GM19043 (cell line): ENCODE data around the gene FGF16.
"Not testable (repeated sequence)": the region's sequence is repeated elsewhere in the genome, so short reads cannot be mapped to it uniquely, and the experiment has no call there.

Experiments
- ATAC-seq: cut with Tn5 transposase; IDR thresholded peaks from one replicate; pipeline ENCODE4 v1.9.1; 2021; ENCODE audit warnings: low read depth; ENCODE audit not compliant: unreplicated experiment

The FGF16 gene

GRCh38 chrX:77446908-77447652 is at the start of gene FGF16:
Gene FGF16 (plus strand): TSS chrX:77447389. CDS start chrX:77447675, 286 bp downstream.
- no peak for ATAC-seq

- ATAC-seq, result no peak
Observed at GRCh38 chrX:77398330-77398954, 48.7 kb upstream of the FGF16 start.

GRCh38 chrX:77404419-77404818 is 42.8 kb upstream of the FGF16 start:
- ATAC-seq, result no peak

- ATAC-seq, result not testable (repeated sequence)
Observed at GRCh38 chrX:77407821-77408220, 39.4 kb upstream of the FGF16 start.

- ATAC-seq, result no peak
Observed at GRCh38 chrX:77412631-77413030, 34.6 kb upstream of the FGF16 start.

GRCh38 chrX:77415161-77415560 is 32.0 kb upstream of the FGF16 start:
- no peak for ATAC-seq

- ATAC-seq, result no peak
Observed at GRCh38 chrX:77415882-77416281, 31.3 kb upstream of the FGF16 start.

GRCh38 chrX:77422891-77423648 is 24.1 kb upstream of the FGF16 start:
- ATAC-seq, result no peak

GRCh38 chrX:77426811-77427210 is 20.4 kb upstream of the FGF16 start:
- ATAC-seq, result no peak

GRCh38 chrX:77427611-77428010 is 19.6 kb upstream of the FGF16 start:
- ATAC-seq, result no peak

GRCh38 chrX:77428551-77428950 is 18.6 kb upstream of the FGF16 start:
- no peak for ATAC-seq

GRCh38 chrX:77431227-77431626 is 16.0 kb upstream of the FGF16 start:
- ATAC-seq, result no peak

GRCh38 chrX:77433001-77433400 is 14.2 kb upstream of the FGF16 start:
- ATAC-seq, result no peak

GRCh38 chrX:77434962-77435361 is 12.2 kb upstream of the FGF16 start:
- no peak for ATAC-seq

GRCh38 chrX:77436271-77436670 is 10.9 kb upstream of the FGF16 start:
- ATAC-seq, result no peak

- ATAC-seq, result no peak
Observed at GRCh38 chrX:77436682-77437081, 10.5 kb upstream of the FGF16 start.

GRCh38 chrX:77440330-77440729 is 6.9 kb upstream of the FGF16 start:
- ATAC-seq, result no peak

GRCh38 chrX:77441033-77441432 is 6.2 kb upstream of the FGF16 start:
- ATAC-seq, result no peak

GRCh38 chrX:77441479-77441878 is 5.7 kb upstream of the FGF16 start:
- ATAC-seq, result no peak

GRCh38 chrX:77442728-77443127 is 4.5 kb upstream of the FGF16 start:
- ATAC-seq, result no peak

- ATAC-seq, result no peak
Observed at GRCh38 chrX:77444075-77444474, 3.1 kb upstream of the FGF16 start.

- no peak for ATAC-seq
Observed at GRCh38 chrX:77444545-77444944, 2.6 kb upstream of the FGF16 start.
